Measurements from ENCODE around the gene SLC49A3.
A peak's percentile ranks its signal among the peaks of the same experiment; 100 is the strongest.
"Not testable (repeated sequence)": the region's sequence is repeated elsewhere in the genome, so short reads cannot be mapped to it uniquely, and the experiment has no call there.

The SLC49A3 gene

DNA sequence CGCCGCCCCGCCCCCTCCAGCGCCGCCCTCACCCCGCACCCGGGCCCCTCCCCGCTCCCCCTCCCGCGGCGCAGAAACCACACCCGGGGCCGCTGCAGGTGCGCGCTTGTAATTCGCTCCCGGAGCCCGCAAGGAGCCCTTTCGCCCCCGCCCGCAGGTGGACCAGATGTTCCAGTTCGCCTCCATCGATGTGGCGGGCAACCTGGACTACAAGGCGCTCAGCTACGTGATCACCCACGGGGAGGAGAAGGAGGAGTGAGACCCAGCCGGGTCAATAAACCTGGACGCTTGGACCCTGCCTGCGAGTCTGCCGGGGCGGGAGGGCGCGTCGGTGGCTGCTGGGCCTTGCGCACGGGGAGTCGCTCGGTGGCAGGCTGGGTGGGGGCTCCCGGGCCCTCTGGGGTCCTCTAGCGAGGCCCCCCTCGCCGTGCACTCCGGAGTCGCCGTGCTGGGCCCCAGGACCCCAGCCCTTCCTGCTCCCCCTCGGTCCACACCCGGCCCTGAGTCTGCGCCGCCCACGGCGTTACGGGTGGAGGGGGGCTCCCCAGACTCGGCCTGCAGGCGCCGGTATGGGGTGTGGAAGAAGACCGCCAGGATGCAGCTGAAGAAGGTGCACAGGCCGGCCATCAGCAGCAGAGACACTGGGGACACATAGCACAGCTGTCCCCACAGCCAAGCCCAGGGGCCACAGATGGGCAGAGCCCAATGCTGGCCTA, 7.1 kb downstream of the SLC49A3 start:
- DNase-seq (ENCODE audit: low read depth in 2 of 2): no peak

DNA sequence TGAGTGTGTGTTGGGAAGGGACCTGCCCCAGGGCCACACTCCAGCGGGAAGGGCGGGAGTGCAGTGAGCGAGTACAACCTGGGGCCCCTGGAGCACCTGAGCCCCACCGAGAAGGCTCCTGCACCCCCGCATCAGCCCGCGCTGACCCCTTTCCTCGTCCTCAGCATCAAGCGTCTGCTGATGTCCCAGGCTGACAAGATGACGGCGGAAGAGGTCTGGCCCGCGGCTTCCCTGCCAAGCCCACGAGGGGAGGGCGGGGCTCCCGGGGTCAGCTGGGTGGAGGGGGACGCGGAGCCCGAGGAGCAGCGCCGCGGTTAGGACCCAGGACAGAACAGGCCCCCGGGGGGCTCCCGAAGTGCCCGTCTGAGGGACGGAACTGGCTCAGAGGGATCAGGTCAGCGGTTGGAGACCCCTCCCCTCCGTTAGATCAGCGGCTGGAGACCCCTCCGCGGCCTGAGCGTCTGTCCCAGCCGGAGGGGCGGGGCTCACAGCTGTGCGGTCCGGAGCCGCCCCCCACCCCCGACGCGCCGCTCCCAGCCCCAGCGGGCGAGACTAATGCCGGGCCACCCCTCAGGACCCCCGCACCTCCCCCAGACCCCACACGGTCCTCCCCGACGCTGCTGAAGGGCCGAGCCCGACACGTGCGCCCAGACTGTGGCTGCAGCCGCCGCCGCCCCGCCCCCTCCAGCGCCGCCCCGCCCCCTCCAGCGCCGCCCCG, 7.9 kb downstream of the SLC49A3 start:
- no peak for DNase-seq (ENCODE audit: low read depth in 2 of 2)

DNA sequence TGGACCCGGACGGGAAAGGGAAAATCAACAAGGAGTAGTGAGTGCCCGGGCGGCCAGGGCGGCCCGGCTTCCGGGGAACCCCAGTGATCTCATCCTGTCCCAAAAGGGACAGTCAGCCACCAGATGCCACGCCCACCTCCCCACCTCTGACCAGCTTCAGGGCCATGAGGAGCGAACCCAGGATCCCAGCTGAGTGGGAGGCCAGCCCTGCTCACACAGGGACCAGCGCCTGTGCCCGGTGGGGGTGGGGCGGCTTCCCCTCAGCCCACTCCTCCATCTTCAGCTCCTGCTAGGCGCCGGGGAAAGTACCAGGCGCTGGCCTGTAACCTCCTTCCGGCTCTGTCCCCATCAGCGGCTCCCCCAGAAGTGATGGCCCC, 8.4 kb downstream of the SLC49A3 start:
- DNase-seq (ENCODE audit: low read depth in 2 of 2): no peak

DNA sequence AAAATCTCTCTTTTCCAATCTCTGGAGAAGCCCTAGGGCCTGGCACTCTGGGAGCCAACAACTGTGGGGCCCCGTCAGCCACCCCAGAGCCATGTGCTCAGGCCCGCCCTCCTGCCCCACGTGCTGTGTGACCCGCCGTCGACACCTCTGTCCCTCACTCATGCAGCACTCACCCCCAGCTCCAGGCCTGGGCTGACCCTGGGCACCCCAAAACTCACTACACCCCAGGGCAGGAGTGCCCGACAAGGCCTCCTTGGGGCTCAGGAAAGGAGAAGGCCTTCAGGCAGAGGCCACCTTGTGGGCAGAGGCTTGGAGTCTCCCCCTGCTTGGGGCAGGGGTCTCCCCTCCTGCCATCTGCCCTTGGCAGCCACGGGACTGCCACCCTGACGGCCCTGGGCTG, 8.9 kb downstream of the SLC49A3 start:
- DNase-seq (ENCODE audit: low read depth in 2 of 2): no peak

DNA sequence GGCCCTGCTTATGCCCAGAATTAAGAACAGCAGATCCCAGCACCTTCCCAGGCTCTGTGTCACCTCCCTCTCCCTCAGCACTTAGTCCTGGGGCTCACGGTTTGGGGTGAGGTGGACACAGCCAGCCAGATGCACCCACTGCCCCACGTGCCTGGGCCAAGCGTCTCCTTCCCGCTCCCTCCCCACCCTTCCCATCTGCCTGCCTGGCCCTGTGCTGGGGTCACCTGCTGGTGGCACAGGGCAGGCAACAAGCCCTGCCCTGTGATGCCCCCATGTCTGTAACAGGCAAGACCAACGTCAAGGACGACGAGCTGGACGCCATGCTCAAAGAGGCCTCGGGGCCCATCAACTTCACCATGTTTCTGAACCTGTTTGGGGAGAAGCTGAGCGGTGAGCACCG, 9.3 kb downstream of the SLC49A3 start:
- no peak for DNase-seq (ENCODE audit: low read depth in 2 of 2)

DNA sequence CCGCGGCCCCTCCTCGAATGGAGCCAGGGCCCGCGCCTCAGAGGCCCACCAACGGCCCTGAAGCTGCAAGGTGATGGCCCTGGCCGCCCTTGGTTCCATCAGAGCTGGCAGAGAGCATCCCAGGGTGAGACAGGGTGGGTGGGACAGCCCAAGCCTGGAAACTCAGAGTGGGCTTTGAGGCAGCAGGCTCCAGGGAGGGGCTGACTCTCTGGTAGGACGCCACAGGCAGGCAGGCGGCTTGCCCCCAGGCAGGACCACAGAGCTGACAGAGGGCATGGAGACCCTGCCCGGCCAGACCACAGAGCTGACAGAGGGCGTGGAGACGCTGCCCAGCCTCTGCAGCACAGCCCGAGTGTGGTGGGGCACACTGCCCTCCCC, 9.9 kb downstream of the SLC49A3 start:
- DNase-seq (ENCODE audit: low read depth in 2 of 2): no peak

DNA sequence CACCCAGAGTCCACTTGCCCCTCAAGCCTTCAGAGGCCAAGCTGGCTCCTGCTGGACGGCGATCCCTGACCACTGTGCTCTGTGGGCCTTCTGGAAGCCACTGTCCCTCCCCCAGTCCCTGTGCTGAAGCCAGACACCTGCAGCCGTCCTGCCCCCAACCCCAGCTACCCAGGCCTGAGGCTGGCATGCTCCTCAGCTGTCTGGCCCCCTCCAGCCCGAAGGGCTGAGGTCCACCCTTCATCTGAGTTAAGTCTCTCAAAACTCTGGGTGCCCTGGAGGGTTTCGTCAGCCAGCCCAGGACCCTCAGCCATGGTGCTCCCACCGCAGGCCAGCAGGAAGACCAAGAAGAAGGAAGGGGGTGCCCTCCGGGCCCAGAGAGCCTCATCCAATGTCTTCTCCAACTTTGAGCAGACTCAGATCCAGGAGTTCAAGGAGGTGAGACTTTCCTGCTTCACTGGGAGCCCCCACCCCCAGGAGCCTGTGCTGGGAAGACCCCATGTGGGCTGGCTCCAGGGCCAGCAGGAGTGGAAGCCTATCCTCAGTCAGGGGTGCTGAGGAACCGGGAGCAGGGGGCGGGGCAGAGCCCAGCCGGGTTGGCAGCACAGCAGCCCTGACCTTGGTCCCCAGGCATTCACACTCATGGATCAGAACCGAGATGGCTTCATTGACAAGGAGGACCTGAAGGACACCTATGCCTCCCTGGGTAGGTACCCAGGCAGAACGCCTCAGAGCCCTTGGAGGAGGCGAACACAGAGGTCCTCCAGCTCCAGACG, 10.4 kb downstream of the SLC49A3 start:
- DNase-seq (ENCODE audit: low read depth in 2 of 2): no peak

DNA sequence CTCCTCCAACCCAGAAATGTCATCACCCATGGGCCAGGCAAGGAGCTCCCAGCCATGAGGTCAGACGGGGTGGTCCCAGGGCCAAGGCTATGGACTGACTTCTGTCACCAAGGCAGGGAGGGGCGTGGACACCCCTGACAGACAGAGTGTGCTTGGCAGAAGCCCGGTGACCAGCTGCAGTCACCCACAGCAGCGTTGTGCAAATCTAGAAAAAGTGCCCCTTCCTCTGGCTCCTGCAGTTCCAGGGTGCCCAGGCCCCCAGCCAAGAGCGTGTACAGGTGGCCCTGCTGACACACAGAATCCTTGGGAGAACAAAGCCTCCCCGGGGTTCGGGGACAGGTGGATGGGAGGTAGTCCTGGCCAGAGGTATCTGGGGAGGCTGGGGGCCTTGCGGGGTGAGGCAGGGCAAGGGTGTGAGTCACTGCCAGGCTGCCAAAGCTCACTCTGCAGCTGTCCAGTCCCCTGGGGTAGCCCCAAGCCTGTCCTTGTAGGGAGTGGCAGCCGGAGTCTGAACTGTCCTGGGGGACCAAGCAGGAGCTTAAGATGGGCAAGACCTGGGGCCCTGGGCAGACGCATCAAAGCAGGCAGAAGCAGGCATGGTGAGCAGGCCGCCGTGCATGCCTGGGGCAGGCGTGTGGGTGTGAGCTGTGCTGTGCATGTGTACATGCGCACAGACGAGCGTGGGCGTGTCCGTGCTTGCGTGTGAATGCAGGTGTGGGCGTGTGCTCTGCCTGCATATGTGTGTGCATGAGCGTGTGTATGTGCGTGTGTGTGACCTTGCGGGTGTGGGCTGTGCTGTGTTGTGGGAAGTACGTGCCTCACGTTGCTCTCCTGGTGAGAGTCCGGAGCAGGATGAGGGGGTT, 11.3 kb downstream of the SLC49A3 start:
- no peak for DNase-seq (ENCODE audit: low read depth in 2 of 2)

DNA sequence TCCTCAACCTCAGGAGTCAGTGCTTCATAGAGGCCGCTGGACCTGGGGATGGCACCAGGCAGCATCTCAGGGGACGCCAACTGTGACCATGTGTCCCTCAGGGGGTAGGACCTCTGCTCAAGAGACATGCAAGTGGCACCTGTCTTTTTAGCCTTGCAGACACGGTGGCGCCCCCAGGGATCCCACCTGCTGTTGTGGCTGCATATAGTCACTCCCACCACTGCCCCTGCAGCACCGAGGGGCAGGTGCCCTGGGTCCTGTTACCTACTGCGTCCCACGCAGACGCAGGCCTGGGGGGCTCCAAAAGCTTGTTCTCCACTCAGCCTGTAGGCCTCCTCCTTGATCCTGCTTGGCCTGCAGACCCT, 12.1 kb downstream of the SLC49A3 start:
- no peak for DNase-seq (ENCODE audit: low read depth in 2 of 2)

DNA sequence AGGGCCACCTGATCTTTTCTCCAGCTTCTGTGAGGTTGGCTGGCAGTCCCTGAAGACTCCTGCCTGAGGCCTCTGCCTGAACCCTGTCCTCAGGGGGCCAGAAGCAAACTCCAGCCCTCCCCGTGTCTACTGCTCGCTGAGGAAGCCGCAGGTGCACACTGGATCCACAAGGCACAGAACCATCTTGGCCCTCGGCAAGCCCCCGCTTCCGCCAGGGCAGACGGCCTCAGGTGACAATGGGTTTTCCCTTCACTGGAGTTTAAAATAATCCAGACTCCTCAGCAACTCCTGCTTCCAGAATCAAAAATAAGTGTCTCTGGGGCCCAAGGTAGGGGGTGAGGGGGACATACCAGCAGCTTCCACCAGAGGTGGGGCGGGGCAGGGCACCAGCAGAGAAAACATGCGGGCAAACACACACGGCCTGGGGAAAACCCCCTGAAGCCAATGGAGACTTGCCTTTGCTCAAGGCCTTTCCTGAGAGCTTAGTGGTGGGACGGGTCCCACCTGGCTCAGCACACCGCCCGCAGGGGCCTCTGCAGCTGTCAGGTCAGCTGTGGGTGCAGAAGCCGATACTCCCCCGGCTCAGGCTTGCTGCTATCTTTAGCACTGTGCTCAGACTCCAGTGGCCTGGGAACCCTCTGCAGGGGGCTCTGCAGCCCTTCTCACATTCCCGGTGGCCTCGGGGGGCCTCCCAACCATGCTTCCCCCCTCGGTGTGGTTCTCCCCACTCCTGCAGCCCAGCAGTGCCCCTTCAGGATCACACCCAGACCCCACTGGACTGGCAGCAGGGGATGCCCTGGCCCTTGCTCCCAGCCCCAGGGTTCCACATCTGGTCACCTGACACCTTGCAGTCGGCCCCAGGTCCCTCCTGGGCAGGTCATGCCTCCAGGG, 12.7 kb downstream of the SLC49A3 start:
- no peak for DNase-seq (ENCODE audit: low read depth in 2 of 2)

DNA sequence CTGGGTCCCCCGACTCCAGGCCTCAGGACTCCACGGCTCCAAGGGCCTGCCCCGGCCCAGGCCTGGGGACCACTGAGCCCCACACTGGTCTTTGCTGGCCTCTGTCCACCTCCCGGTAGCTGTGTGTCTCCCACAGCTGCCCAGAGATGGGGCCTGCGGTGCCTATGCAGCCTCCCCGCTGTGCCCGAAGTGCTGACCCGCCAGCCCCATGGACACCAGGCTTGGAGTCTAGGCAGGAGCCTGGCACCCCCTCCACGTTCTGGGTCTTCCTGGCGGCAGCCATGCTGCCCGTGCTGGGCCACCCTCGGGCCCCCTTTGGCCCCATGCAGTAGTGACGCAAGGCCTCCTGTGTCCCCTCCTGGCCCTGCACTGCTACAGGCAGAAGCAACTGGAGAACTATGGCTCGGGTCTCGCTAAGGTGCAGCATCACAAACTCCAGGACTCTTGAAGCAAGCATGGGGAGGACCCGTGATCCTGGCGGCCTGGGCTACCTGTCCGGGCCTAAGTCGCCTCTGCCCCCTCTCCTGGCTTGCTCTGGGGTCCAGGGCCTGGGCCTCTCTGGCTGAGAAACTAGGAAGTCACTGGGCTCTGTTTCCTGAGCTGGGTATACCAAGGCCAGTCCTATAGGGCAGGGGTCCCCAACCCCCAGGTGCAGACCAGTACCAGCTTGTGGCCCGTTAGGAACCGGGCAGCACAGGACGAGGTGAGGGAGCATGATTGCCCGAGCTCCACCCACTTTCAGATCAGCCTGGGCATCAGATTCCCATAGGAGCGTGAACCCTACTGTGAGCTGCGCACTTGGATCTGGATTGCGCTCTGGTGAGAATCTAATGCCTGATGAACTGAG, 13.7 kb downstream of the SLC49A3 start:
- DNase-seq (ENCODE audit: low read depth in 2 of 2): no peak

DNA sequence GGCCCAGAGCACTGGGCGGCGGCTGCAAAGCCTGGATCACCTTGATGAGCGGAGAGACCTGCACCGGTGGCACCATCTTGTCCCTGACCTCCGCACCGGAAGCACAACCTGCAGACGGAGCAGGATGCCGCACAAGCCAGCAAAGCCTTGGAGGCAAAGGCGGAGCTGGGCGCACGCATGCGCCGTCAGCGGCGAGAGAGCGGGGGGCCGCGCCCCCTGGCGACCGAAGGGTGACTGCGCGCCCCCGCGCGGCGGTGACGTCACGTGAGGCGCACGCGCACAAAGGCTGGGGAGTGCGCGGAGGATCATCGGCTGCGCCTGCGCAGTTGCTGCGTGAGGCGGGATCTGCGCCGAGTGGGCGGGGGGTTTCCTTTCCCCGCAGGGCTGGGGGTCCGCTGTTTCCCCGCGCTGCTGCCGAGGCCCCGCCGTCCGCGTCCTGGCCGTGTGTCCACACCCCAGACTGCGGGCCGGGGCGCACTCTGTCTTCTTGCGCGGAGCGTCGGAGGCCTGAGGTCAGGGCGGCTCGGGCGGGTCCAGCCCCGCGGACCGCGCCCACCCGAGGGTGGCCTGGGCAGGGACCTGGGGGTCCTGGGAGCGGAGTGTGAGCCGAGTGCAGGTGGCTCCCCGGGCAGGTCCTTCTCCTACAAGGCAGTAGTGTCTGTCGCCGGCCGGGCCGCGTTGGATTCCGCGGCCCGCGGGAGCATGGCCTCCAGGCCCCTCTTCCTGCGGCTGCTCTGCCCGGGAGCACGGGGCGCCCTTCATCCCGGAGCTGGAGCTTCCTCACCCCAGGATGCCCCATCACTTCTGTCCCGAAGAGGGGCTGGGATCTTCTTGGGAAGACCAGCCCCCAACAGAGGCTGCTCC, 14.5 kb downstream of the SLC49A3 start, which contains the start of the genes ATP5ME and MYL5:
Gene ATP5ME (minus strand): TSS at position 105 of the 864 bp plus-strand sequence. CDS start 29 bp downstream, at position 76.
Gene MYL5 (plus strand): TSS at position 371 of the 864 bp plus-strand sequence. CDS start 3,485 bp downstream, outside the sequence.
- DNase-seq (ENCODE audit: low read depth in 2 of 2): peak; percentile 93 to 97

DNA sequence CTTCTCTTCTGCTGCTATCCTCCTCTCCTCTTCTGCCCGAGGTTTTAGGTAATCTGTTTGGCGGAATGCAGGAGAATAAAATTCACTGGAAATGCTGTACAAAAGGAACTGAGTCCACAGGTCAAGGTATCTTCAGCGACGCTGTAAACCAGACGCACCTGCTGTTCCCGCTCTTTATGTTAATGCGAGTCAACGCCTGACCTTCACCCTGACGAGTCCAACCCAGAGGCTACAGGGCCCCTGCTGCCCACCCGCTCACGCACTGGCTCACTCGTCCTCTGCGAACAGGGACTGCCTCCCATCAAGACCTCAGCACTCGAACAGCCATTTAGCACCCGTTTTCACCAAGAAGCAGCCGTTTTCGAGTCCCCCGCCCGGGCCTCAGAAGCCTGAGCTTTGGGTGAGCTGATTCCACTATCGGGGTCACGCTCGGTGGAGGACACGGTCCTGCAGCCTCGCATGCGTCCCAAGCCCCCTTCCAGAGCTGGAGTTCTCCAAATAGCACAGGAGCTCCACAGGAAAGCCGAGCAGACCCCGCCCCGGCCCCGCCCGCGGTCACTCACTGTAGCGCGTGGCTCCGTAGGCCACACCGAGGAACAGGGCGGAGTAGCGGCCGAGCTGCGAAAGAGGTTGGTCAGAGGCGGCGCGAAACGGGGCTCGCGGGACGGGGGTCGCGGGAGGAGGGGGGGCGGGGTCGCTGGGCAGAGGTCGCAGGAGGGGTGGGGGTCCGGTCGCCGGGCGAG, 15.4 kb downstream of the SLC49A3 start:
- DNase-seq (ENCODE audit: low read depth in 2 of 2): no peak

DNA sequence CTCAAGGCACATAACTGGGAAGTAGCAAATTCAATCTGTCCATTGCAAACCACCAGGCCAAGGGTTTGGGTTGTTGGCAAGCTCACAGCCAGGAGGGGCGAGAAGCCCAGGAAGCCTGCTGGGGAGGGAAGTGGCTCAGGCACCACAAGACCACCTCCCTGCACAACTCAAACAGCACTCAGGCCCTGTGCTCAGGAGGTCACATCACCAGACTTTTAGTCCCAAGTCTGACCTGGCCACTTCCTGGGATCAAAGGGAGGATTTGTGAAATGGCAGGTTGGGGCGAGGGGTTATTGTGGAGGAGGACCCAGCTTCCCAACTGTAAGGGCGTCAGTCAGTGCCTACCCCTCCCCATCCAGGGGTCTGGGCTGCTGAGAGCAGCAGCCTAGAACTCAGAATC, 17.2 kb downstream of the SLC49A3 start:
- DNase-seq (ENCODE audit: low read depth in 2 of 2): no peak

DNA sequence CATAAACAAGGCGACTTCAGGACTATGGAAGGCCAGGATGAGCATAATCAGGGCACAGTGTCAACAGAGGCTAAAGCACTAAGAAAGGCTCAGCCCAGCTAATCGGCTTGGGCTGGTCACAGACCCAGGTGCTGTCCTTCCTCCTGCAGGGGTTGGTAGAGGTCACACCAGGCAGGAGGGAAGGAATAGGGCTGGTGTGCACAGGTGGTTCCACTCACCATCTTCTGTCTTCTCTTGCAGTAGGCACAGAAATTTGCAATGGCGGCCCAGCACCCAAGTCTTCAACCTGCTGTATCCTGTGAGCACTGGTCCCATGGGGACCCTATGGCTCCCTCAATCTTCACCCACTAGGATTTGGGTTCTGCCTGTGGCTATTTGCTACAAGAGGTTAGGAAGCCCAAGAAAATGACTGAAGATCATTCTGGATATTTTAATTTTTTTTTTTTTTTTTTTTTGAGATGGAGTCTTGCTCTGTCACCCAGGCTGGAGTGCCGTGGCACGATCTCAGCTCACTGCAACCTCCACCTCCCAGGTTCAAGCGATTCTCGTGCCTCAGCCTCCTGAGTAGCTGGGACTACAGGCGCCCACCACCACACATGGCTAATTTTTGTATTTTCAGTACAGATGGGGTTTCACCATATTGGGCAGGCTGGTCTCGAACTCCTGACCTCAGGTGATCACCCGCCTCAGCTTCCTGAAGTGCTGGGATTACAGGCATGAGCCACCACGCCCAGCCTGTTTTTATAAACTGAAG, 19.0 kb downstream of the SLC49A3 start:
- DNase-seq (ENCODE audit: low read depth in 2 of 2): not testable (repeated sequence)

DNA sequence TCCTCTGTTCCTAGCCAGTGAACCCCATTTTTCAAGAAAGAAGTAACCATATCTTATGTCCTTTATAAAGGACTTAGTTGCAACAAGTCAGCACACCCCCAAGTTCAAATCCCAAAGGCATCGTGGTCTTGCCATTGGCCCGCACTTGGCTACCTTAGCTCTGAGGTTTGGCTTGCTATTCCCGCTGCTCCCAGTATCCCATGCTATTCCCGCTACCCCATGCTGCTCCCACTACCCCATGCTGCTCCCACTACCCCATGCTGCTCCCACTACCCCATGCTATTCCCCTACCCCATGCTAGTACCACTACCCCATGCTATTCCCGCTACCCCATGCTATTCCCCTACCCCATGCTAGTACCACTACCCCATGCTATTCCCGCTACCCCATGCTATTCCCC, 20.7 kb downstream of the SLC49A3 start:
- not testable (repeated sequence) for DNase-seq (ENCODE audit: low read depth in 2 of 2)

DNA sequence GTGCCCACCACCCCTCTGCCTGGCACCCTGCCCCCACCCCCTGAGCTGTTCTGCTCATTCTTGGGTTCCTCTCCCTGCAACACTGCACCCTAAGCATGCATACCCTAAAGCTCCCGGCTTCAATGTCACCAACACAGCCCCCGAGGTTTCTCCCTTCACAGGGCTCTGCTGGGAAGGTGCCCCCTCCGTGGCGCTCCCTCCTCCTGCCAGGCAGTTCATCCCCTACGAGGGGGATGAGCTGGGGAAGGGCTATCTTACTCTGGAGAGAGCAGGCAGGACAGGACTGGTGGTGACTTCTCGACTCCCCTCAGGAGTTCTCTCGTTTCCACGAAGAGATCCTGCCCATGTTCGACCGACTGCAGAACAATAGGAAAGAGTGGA, 21.4 kb downstream of the SLC49A3 start:
- DNase-seq (ENCODE audit: low read depth in 2 of 2): no peak
